GM23338 (cell line): Measurements from ENCODE around the gene CPNE5.
"Not testable (repeated sequence)": the region's sequence is repeated elsewhere in the genome, so short reads cannot be mapped to it uniquely, and the experiment has no call there.

Source experiments
- CREB1 ChIP-seq: fragments of 250-450 bp; sonication (Bioruptor Pico); IDR thresholded peaks from 2 replicates; pipeline ENCODE4 v1.5.0; 2020; ENCODE audit warnings: low read depth, mild to moderate bottlenecking, moderate library complexity
- EZH2 ChIP-seq: fragments of 200-600 bp; sonication (generic); IDR thresholded peaks from one replicate; pipeline ENCODE4 v1.8.0; 2017; ENCODE audit warnings: antibody characterized with exemption, mild to moderate bottlenecking, low read depth; ENCODE audit not compliant: unreplicated experiment
- EZH2phosphoT487 ChIP-seq: fragments of 200-600 bp; sonication (generic); IDR thresholded peaks from one replicate; pipeline ENCODE4 v1.8.1; 2018; ENCODE audit warnings: antibody characterized with exemption; ENCODE audit not compliant: unreplicated experiment
- POLR2AphosphoS5 ChIP-seq: IDR thresholded peaks from 2 replicates; pipeline ENCODE4 v1.6.1; 2016; ENCODE audit warnings: antibody characterized with exemption, low read depth
- REST ChIP-seq: IDR thresholded peaks from one replicate; pipeline ENCODE4 v1.6.1; 2018; ENCODE audit warnings: antibody characterized with exemption; ENCODE audit not compliant: unreplicated experiment
- STAT1 ChIP-seq: IDR thresholded peaks from one replicate; pipeline ENCODE4 v1.6.1; 2016; ENCODE audit warnings: antibody characterized with exemption; ENCODE audit not compliant: unreplicated experiment
- ZNF114 ChIP-seq: fragments of 250-450 bp; sonication (Bioruptor Pico); IDR thresholded peaks from 2 replicates; pipeline ENCODE4 v1.5.0; 2020; ENCODE audit warnings: mild to moderate bottlenecking, moderate library complexity
- ZNF331 ChIP-seq: fragments of 250-450 bp; sonication (Bioruptor Pico); IDR thresholded peaks from 2 replicates; pipeline ENCODE4 v1.5.0; 2020; ENCODE audit warnings: low read depth, mild to moderate bottlenecking, moderate library complexity
- TF ChIP-seq, protein P1 (sequence below), 2 experiments: fragments of 200-600 bp in 1 of 2; sonication (generic) in 1 of 2; conservative IDR thresholded peaks; 2 replicates each; pipeline versions ENCODE4 v1.5.1 to v1.6.1; 2016 to 2017; ENCODE audit warnings: antibody characterized with exemption in 2 of 2, low read depth in 2 of 2, mild to moderate bottlenecking in 2 of 2, moderate library complexity in 1 of 2

- not testable (repeated sequence) for TF ChIP-seq POLR2AphosphoS5; EZH2; ZNF114 (CRISPR knock-in tag); EZH2phosphoT487; STAT1; REST; CREB1 (CRISPR knock-in tag); ZNF331 (CRISPR knock-in tag)
- TF ChIP-seq, protein P1, sequence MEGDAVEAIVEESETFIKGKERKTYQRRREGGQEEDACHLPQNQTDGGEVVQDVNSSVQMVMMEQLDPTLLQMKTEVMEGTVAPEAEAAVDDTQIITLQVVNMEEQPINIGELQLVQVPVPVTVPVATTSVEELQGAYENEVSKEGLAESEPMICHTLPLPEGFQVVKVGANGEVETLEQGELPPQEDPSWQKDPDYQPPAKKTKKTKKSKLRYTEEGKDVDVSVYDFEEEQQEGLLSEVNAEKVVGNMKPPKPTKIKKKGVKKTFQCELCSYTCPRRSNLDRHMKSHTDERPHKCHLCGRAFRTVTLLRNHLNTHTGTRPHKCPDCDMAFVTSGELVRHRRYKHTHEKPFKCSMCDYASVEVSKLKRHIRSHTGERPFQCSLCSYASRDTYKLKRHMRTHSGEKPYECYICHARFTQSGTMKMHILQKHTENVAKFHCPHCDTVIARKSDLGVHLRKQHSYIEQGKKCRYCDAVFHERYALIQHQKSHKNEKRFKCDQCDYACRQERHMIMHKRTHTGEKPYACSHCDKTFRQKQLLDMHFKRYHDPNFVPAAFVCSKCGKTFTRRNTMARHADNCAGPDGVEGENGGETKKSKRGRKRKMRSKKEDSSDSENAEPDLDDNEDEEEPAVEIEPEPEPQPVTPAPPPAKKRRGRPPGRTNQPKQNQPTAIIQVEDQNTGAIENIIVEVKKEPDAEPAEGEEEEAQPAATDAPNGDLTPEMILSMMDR (conservative IDR thresholded peaks at IDR 0.05; ENCODE audit: low read depth in 2 of 2), result not testable (repeated sequence)
Observed at GRCh38 chr6:36723992-36724391, 115.3 kb downstream of the CPNE5 start.
